ENCODE data around the gene PLXNB1.
"Not testable (repeated sequence)": the region's sequence is repeated elsewhere in the genome, so short reads cannot be mapped to it uniquely, and the experiment has no call there.

PLXNB1 gene

DNA sequence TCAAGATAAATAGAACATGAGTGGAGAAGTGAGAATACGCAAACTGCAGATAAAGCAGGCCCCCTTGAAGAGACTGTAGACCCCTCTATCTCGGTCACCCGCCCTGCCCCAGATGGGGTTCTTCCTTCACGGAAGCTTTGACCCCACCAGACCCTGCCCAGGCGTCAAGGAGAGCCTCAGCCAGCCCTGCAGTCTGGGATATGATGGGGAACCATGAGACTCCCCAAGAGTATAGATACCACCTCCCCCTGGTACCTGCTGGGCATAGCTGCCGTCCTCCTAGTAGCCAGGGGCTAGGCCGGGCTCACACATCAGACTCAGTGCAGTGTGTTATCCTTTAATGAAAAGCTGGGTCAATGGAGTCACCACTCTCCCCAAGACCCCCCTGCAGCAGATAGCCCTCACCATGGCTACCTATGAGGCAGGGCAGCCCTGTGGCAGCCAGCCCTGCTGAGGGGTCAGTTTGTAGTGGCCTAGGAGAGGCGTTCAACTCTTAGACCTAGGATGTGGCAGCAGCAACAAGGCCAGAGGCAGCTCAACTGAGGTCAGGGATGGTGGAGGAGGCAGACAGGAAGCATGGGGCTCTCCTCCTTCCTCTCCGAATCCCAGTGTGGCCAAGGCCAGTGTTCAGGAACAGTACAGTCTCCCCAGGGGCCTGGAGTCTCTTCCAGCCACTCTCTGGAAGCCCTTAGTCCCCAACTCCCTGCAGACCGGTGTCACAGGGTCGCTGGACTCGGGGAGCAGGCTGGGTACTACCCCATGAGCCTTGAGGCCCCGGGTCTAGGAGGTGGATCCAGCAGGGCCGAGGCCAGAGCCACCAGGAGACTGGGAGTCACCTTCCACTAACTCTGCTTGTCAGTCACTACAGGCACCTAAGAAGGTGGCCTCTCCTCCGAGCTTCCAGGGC, 26.1 kb downstream of the PLXNB1 start:
- DNase-seq, result no peak

DNA sequence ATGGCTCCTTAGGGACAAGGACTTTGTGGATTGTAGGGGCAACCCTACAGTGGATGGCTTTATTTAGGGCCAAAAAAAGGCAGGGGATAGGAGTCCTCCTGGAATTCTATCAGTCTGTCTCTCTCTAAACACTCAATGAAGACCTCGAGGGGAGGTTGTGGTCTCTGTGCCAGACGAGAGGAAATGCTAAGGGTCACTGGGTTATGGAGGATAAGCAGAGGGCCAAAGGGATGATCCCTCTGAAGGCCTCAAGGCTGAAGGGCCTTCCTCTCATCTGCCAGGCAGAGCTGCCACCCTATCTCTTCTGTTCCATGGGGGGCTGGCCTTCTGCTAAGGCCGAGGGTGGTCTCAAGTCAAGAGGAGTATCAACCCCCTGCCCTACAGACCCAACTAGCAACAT, 27.0 kb downstream of the PLXNB1 start:
- no peak for DNase-seq

DNA sequence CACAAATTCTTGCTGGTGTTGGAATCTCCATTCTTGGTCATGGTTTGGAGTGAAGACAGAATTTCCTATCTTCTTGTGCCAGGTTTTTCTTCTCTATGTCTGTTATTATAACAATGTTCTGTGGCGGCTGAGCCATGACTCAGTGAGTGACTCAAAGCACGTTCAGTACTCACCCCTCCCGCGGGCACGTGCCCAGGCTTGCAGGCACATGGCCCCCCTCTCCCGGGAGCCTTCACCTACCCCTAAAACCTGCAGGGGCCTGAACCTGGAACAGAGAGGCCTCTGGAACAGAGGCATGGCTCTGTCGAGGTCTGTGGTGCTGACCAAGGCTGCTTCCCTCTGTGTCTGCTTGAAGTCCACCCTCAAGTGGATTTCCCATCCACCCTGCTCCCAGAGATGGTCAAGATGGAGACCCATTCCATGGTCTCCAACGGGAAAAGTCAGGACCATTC, 27.6 kb downstream of the PLXNB1 start:
- no peak for DNase-seq

DNA sequence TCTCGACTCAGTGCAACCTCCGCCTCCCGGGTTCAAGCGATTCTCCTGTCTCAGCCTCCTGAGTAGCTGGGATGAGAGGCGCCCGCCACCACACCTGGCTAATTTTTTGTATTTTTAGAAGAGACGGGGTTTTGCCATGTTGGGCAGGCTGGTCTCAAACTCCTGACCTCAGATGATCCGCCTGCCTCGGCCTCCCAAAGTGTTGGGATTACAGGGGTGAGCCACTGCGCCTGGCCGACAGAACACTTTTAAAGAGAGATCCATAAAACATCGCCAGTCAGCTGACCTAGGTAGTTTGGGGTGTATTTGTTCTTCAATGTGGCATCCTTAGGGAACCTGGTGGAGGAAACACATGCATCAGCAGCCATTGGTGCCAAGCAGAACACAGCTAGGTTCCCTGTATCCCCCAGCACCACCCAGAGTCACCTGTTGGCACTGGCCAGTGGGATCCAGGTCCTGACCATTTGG, 28.4 kb downstream of the PLXNB1 start:
- not testable (repeated sequence) for DNase-seq

DNA sequence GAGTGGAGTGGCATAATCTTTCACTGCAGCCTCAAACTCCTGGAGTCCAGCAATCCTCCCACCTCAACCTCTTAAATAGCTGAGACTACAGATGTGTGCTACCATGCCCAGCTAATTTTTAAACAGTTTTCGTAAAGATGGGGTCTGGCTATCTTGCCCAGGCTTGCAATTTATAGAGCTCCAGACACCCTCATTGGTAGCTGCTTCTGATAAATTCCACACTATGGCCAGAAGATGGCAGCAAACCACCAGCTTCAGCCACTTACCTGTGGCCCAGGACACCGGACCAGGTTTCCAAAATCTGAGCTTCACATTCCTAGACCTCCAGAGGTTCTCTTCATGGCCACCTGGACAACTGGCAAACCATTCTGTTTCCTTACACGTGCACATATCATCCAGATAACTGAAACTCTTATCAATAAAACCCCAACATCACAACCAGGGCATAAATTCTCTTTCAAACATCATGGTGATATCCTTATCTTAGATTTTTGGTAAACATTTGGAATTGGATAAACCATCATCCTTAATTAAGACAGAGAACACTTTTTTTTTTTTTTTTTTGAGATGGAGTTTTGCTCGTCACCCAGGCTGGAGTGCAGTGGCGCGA, 29.0 kb downstream of the PLXNB1 start:
- peak; percentile 74 to 85 for DNase-seq

DNA sequence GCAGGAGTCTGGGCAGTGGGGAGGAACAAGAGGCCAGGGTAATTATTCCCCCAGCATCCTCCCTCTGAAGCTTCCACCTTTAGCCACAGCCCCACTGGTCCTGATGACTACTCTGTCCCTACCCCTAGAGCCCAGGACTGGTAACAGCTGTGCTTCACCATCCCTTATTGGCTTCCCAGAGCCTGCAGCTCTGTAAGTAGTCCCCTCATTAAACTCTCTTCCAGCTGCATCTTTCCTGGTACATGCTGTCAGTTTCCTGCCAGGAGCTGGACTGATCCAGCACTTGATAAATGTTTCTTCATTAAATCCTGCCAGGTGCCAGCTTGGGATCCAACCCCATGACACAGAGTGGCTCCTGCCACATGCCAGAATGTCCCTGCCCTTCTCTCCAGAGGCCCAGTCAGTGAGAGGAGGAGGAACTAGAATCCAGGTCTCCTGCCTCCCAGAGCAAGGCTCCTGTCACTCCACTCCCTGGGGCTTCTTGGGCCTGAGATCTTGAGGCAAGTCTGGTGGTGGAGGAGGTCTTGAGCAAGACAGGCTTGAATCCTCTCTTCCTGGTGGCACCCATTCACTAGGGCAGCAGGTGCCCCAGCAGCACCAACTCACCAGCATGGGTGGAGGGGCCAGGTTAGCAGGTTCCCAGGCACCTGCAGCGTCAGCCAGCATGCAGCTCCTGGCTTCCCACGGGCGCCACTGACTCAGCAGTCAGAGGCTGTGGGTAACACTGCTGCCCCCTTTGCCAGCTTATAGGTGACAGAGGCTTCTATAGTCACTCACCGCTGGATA, 30.3 kb downstream of the PLXNB1 start:
- DNase-seq, result no peak

DNA sequence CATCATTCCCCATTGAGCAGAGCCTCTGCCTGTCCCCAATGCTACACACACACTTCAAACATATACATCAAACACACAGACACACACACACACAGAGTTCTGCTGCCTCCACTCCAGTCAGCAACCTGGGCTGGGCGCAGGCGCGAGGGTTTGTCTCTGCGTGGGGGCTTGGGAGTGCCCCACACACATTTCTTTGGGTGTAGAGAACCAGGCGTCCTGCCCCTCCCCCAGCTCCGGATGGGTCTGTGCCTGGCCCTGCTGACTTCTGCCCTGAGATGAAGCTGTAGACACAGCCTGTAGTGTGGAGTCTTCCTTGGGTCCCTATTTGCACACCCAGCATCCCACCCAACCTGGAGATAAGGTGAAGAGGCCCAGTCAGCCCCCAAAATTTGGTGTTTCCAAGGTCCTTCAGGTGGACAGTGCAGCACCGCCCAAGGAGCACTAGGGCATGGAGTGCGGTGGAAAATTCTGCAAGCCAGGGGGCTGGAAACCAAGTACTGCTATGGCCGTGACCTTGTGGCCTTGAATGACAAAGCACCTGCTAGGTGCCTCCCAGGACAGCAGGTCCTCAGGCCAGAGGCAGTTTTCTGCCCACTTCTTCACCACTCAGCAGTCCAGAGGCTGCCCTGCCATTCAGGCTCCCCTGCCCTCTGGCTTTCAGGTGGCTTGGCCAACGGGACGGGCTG, 31.0 kb downstream of the PLXNB1 start:
- no peak for DNase-seq

DNA sequence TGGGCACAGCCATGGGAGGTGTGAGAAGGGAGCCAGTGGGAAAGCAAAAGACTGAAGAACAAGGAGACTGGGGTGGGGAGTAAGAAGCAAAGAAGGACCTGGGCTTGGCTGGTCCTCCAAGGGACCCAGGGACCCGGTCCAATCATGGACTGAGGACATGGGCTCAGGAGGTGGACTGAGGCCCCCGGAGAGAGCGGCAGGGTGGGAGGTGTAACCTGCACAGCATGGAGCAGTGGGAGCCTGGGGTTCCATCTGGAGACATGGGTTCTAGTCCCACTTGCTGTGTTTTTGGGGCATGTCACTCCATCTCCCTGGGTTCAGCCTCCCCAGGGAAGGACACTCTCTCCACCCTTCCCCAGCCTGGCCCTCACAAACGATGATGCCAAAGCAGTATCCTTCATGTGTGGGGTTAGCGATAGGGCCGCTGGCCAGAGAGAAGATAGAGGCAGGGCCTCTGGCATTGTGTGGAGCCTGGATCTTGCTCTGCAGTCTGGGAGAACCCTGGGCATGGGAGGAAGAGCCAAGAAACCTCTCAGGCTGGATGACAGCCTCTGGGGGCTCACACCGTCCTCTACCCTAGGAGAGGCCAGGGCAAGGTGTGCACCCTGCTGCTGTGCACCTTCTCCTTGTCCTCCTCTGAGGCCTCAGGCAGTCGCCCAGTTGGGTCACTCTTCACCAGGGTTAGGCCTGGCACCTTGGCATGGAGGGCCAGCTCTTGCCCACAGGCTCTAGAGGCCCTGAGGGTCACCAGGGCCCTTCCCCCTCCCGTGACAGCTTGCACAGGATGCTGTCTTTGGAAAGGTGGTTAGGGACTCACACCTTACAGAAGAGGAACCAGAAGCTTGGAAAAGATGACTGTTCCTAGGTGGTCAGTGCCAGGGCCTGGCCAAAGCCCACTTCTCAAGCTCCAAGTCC, 31.9 kb downstream of the PLXNB1 start:
- no peak for DNase-seq

DNA sequence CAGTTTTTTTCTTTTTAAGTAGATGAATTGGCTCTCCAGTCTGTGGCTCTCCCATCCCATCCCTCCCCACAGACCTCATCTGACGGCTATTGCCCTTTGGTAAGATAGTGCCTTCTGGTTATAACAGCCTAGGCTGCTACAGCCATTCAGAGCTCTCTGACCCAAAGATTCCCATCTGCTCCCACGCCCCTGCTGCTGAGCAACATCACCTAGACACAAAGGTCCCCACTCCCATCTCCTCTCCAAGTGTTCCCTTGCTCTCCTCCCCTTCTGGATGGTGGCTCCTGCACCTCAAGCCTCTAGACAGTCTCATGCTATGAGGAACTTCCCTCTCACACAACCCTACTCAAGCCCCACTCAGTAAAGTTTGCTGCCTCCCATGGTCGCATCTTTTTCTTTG, 34.2 kb downstream of the PLXNB1 start:
- no peak for DNase-seq

DNA sequence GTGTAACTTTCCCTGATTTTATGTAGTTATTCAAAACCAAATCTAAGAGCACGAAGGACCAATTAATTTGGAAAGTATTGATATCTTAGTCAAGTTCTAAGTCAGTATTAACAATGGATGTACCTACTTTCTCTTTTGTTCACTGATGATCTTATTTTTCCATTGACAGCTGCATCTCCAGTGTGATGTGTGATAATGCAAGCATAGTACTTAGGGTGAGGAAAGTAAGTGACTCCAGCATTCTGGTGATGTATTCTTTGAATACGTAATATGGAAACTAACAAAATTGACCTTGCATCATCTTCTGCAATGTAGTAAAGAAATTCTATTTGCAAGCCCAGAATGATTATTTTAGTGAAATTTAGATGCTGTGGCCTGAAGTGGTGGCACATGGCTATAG, 35.5 kb downstream of the PLXNB1 start:
- DNase-seq, result no peak

DNA sequence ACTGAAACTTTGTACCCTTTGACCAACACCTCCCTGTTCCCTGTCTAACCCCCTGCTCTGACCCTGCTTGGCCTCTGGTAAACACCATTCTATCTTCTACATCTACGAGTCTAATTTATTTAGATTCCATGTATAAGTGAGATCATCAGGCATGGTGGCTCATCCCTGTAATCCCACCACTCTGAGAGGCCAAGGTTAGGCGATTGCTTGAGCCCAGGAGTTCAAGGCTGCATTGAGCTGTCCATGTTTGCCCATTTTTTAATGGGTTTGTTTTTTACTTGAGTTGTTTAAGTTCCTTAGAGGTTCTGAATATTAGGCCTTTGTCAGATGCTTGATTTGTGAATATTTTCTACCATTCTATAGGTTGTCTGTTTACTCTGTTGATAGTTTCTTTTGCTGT, 40.9 kb downstream of the PLXNB1 start:
- no peak for DNase-seq

DNA sequence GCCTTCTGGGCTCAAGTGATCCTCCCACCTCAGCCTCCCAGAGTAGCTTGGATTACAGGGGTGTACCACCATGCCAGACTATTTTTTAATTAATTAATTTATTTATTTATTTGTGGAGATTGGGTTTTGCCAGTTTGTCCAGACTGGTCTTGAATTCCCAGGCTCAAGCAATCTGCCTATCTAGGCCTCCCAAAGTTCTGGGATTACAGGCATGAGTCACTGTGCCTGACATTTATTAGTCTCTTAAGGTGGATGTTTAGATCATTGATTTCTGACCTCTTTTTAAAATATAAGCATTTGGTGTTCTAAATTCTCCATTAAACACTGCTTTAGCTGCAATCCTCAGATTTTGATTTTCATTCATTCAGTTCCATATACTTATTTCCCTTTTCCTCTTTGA, 42.3 kb downstream of the PLXNB1 start:
- DNase-seq, result no peak

DNA sequence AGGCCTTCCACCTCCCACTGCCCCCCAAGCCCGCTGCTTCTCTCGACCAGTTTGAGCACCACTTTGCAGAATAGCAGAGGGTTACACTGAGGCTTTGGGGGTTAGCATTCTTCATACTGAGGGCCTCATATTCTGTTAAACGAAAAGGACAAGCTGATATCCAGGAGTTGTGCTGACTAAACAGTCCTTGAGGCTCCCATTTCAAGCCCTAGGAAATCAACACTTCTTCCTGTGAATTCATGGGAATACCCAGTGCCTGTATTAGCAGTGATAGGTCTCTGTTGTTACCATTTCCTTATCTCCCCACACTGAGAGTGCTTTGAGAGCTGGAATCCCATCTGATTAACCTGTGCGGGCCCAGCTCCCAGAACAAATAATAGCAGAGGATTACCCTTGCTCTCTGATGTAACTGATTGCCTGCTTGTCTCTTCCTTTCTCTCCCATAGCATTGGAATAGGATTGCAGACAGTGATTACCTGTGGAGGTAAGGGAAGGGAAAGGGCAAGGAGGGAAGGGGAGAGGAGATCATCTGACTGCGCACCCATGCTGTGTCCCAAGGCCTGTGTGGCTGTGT, 56.9 kb downstream of the PLXNB1 start:
- no peak for DNase-seq

DNA sequence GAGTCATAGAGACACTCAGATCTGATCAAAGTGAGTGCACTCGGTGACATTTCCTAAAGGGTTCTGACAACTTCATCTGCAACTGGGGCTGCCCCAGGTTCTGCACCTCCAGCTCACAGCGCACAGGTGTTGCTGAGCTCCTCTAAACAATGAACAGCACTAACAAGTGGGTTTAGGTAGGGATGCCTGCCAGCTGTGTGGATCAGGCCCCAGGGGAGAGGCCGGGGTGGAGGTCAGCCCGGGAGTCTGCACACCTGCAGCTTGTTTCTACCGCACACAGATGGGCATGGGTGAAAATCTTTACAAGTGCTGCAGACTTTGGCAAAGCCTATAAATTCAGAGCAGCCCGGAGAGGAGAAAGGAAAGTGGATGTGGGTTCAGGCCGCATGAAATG, 57.5 kb downstream of the PLXNB1 start:
- DNase-seq, result no peak

DNA sequence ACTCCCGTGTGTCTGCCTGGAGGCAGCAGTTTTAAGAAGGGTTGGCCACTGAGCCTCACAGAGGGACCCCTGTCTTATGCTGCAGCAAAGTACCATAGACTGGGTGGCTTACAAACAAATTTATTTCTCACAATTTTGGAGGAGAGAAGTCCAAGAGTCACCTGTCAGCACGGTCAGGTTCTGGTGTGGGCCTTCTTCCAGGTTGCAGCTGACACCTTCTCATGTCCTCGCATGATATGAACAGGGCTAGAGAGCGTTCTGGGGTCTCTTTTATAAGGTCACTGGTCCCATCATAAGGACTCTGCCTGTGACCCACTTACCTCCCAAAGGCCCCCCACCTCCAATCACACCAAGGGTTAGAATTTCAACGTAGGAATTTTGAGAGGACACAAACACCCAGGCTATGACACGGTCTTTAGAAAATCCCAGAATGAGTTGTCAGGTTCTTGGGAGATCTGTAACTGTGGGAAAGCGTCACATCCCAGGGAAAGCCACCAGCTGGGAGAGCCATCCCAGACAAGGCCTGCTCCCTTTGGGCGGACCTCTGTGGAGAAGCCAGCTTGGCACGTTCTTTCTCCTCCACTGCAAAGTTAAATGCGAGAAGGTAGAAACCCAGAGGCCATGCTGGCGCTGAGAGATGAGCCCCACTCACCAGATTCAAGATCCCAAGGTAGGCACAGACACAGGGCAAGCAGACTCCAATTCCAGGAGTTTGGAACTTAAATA, 58.1 kb downstream of the PLXNB1 start, which contains the start of gene FBXW12:
FBXW12 (plus strand) TSS at position 569 of the 726 bp plus-strand sequence. CDS start 549 bp downstream, outside the sequence.
- DNase-seq, result no peak

DNA sequence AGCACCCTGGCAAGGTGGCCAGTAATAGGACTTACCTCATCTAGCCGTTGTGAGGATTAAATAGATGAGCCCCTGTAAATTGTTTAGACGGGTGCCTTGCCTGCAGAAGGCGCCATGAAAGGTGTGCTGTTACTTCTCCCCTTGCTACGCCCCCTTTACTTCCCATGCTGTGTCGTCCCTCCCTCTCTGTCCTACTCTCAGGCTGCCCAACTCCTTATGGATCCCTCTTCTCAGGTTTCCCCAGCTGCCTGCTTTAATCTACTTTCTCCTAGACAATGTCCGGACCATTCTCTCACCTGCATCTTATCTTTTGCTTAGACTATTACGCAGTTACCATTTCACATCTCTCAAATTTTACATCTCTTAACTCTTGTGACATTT, 59.6 kb downstream of the PLXNB1 start:
- no peak for DNase-seq

DNA sequence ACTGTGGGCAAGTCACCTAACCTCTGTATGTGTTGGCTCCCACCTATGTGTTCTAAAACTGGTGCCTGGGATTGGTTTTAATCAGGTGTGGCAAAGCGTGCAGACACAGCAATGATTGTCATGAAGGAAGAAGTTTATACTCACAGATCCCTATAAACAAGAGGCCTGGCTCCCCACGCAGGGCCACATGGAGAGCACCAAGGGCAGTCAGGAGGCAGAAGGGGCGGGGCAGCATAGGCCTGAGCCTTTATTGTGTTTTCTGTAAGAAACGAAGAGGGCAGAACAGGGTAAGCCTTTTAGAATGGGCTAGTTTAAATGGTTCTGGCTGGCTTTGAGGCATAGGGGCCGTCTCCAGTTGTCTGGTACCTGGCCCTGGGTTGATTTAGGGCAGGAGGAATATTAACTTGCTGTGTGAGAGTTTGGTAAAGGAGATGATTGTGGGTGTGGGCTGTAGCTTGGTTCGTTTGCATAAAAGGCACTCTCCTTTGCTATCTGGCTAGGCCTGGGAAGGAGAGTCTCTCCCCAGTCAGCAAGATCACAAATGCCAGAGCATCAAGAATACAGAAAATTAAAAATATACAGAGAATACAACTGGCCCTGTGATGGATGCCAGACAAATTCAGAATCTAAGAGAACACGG, 60.1 kb downstream of the PLXNB1 start:
- no peak for DNase-seq

DNA sequence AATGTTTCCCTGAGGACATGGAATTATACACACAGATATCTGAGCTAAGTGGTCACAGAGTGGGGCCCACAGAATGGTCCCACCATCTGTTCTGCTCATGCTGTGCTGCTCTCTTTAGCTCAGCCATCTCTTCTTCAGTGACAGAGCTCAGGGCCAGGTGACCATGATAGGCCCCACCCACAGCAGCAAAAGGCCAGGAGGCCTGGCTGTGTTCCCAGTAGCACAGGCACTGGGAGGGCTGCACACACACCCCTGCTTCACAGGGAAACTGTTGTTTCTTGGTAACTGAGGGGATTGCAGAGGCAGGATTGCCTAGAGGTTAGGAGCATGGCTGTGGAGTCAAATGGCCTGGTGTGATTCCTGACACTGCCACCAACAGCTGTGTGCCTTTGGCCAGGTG, 62.7 kb downstream of the PLXNB1 start:
- DNase-seq, result no peak

DNA sequence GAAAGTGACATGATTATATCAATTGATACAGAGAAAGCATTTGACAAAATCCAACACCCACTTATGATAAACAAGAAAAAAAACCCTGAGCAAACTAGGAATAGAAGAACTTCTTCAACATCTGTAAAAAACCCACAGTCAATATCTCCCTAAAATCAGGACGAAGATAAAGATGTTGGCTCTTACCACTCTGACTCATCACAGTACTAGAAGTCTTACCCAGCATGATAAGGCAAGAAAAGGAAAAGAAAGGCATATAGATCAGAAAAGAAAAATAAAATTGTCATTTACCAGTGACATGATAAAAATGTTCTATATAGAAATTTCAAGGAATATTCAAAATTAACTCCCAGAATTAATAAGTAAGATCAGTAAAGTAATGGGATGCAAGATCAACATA, 65.0 kb downstream of the PLXNB1 start:
- no peak for DNase-seq

DNA sequence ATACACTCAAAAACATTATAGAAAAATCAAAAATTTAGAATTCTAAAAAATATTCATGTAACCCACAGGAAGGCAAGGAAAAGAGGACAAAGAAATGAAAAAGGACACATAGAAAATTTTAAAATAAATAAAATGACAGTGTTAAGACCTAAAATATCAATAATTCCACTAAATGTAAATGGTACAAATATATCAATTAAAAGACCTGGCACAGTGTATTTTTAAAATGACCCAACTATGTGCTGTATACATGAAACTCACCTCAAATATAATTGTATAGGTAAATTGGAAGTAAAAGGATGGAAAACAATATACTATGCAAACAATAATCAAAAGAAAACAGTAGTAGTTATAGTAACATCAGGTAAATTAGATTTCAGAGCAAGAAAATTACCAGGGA, 68.0 kb downstream of the PLXNB1 start:
- DNase-seq, result no peak
